Esophagus muscularis mucosa (tissue), 4 donors: ENCODE measurements around the gene ZNF322.
"Not testable (repeated sequence)": the region's sequence is repeated elsewhere in the genome, so short reads cannot be mapped to it uniquely, and the experiment has no call there.

Experiments used
- CTCF ChIP-seq, 3 experiments: fragments of 200-600 bp in 2 of 3; fragments of 450-650 bp in 1 of 3; sonication (generic) in 2 of 3; IDR thresholded peaks; one replicate each; pipeline ENCODE4 v1.5.1; 2017 to 2019; ENCODE audit warnings: antibody characterized with exemption in 3 of 3, mild to moderate bottlenecking in 2 of 3, moderate library complexity in 1 of 3
- EP300 ChIP-seq: sonication (generic); formaldehyde crosslinking; IDR thresholded peaks from one replicate; pipeline ENCODE4 v1.6.1; 2017; ENCODE audit warnings: antibody characterized with exemption
- POLR2A ChIP-seq: fragments of 450-650 bp; IDR thresholded peaks from one replicate; pipeline ENCODE4 v1.6.1; 2017; ENCODE audit warnings: antibody characterized with exemption, moderate library complexity, mild to moderate bottlenecking, low read depth
- POLR2AphosphoS5 ChIP-seq, 2 donors: sonication (generic); formaldehyde crosslinking; IDR thresholded peaks; one replicate each; pipeline ENCODE4 v1.6.1; 2017; ENCODE audit warnings: antibody characterized with exemption in 2 of 2

GRCh38 chr6:26689324-26689947 is 29.9 kb upstream of the ZNF322 start:
- TF ChIP-seq POLR2A; CTCF (IDR thresholded peaks at IDR 0.05); POLR2AphosphoS5 (IDR thresholded peaks at IDR 0.05); EP300: not testable (repeated sequence)
